GM12878 (cell line): Measurements from ENCODE around the gene FAM76A. TPM values are rescaled to one million over a fixed set of nuclear protein-coding genes. Genes with fewer than 3 reads are reported as not detected.

ENCODE experiments used
- ATAC-seq: fragments of 200-7000 bp; cut with Tn5 transposase; 3 replicates; pipeline ENCODE4 v1.9.1; 2020; ENCODE audit warnings: mild to moderate bottlenecking, moderate library complexity
- BruUV-seq: library from RNA; stranded (reverse); fragments of 400-500 nt; replicated peaks from 2 replicates; lab custom pipeline; 2021; lab: Mats Ljungman, UMichigan
- CTCF ChIA-PET: fragments of 300-600 bp; sonication (Branson Sonifier 250); formaldehyde crosslinking; extraction: SDS; loops from one replicate; lab custom pipeline; 2021; ENCODE audit warnings: inconsistent platforms; lab: Yijun Ruan, JAX
- POLR2A ChIA-PET: fragments of 350-600 bp; formaldehyde crosslinking; extraction: SDS; loops from one replicate; lab custom pipeline; 2021; ENCODE audit warnings: inconsistent platforms; lab: Charles Lee
- RAD21 ChIA-PET: fragments of 300-600 bp; sonication (Branson Sonifier 250); formaldehyde crosslinking; loops from one replicate; lab custom pipeline; 2023; ENCODE audit warnings: antibody characterized with exemption; ENCODE audit not compliant: unreplicated experiment; lab: Charles Lee
- SMC1A ChIA-PET: fragments of 300-600 bp; sonication (Branson Sonifier 250); formaldehyde crosslinking; loops from one replicate; lab custom pipeline; 2023; ENCODE audit not compliant: unreplicated experiment, uncharacterized antibody; lab: Charles Lee
- DNase-seq: peaks from one replicate; pipeline ENCODE4 v3.0.0-alpha.2; 2011; ENCODE audit warnings: low read depth, low spot score
- FAIRE-seq: peaks from 3 replicates; lab custom pipeline; 2011; peaks lifted over from hg19 to GRCh38; lab: Jason Lieb, UNC
- H2AFZ ChIP-seq: 2 replicates; pipeline ENCODE4 v1.6.0; 2011; ENCODE audit warnings: low read depth, low read length, control low read depth; ENCODE audit not compliant: control insufficient read depth
- H3K27ac ChIP-seq: 2 replicates; pipeline ENCODE4 v1.5.1; 2011; ENCODE audit warnings: control low read depth; ENCODE audit not compliant: control insufficient read depth, insufficient read depth
- H3K27me3 ChIP-seq, 2 experiments: replicated peaks in 1 of 2; 2 replicates each; pipeline versions ENCODE4 v1.6.0 to v1.6.1; 2011; ENCODE audit warnings: low read length in 1 of 2; ENCODE audit not compliant: control insufficient read depth in 2 of 2, insufficient read depth in 2 of 2
- H3K36me3 ChIP-seq, 2 experiments: 2 replicates each; pipeline ENCODE4 v1.5.1; 2011; ENCODE audit warnings: low read length in 1 of 2; ENCODE audit not compliant: control insufficient read depth in 2 of 2, insufficient read depth in 2 of 2
- H3K4me1 ChIP-seq: 2 replicates; pipeline ENCODE4 v1.6.1; 2011; ENCODE audit warnings: mild to moderate bottlenecking, low read length, moderate library complexity, mixed read lengths; ENCODE audit not compliant: control insufficient read depth, insufficient read depth
- H3K4me2 ChIP-seq: 2 replicates; pipeline ENCODE4 v1.6.0; 2011; ENCODE audit warnings: control low read depth; ENCODE audit not compliant: control insufficient read depth, insufficient read depth
- H3K4me3 ChIP-seq: fragments of 200-600 bp; sonication (generic); 2 replicates; pipeline ENCODE4 v1.5.1; 2016
- H3K79me2 ChIP-seq: 2 replicates; pipeline ENCODE4 v1.6.0; 2011; ENCODE audit warnings: low read length; ENCODE audit not compliant: control insufficient read depth, insufficient read depth
- H3K9ac ChIP-seq: 2 replicates; pipeline ENCODE4 v1.8.0; 2011; ENCODE audit warnings: low read length, control low read depth, mixed read lengths; ENCODE audit not compliant: control insufficient read depth, insufficient read depth
- H3K9me3 ChIP-seq: replicated peaks from 3 replicates; pipeline ENCODE4 v1.5.1; 2011; ENCODE audit warnings: mild to moderate bottlenecking, low read length; ENCODE audit not compliant: control insufficient read depth, insufficient read depth
- H4K20me1 ChIP-seq: 2 replicates; pipeline ENCODE4 v1.6.0; 2011; ENCODE audit not compliant: control insufficient read depth, insufficient read depth
- ATF2 ChIP-seq: IDR thresholded peaks from 2 replicates; pipeline ENCODE4 v1.6.1; 2012; ENCODE audit warnings: low read length, inconsistent platforms
- BCL11A ChIP-seq: IDR thresholded peaks from 2 replicates; pipeline ENCODE4 v1.6.1; 2011; ENCODE audit warnings: low read depth, low read length
- BHLHE40 ChIP-seq, 2 experiments: fragments of 450-650 bp in 1 of 2; IDR thresholded peaks; 2 replicates each; pipeline ENCODE4 v1.6.1; 2011 to 2017; ENCODE audit warnings: low read depth in 2 of 2, borderline replicate concordance in 1 of 2, improper control_type of control experiment in 1 of 2, low read length in 1 of 2, mild to moderate bottlenecking in 1 of 2
- DPF2 ChIP-seq: fragments of 450-650 bp; IDR thresholded peaks from 2 replicates; pipeline ENCODE4 v1.6.1; 2017; ENCODE audit warnings: mild to moderate bottlenecking
- EED ChIP-seq: sonication (generic); IDR thresholded peaks from 2 replicates; pipeline ENCODE4 v1.6.1; 2016; ENCODE audit warnings: antibody characterized with exemption, low read depth
- EP300 ChIP-seq, 2 experiments: fragments of 150-350 bp in 1 of 2; IDR thresholded peaks; 2 replicates each; pipeline ENCODE4 v1.6.1; 2011 to 2012; ENCODE audit warnings: low read depth in 2 of 2, low read length in 2 of 2, borderline replicate concordance in 1 of 2, improper control_type of control experiment in 1 of 2, inconsistent platforms in 1 of 2; ENCODE audit not compliant: control insufficient read depth in 1 of 2
- ETV6 ChIP-seq, 2 experiments: fragments of 450-650 bp in 1 of 2; IDR thresholded peaks in 1 of 2; conservative IDR thresholded peaks in 1 of 2; 2 replicates each; pipeline ENCODE4 v1.6.1; 2014; ENCODE audit warnings: antibody characterized with exemption in 1 of 2, borderline replicate concordance in 1 of 2, low read depth in 1 of 2, mild to moderate bottlenecking in 1 of 2, moderate library complexity in 1 of 2
- FOXK2 ChIP-seq: fragments of 450-650 bp; IDR thresholded peaks from 2 replicates; pipeline ENCODE4 v1.6.1; 2017; ENCODE audit warnings: mild to moderate bottlenecking, moderate library complexity
- GATAD2B ChIP-seq: fragments of 450-650 bp; conservative IDR thresholded peaks from 2 replicates; pipeline ENCODE4 v1.6.1; 2017; ENCODE audit warnings: low read depth, mild to moderate bottlenecking, moderate library complexity
- IKZF2 ChIP-seq, 2 experiments: fragments of 450-650 bp; IDR thresholded peaks; 2 replicates each; pipeline ENCODE4 v1.6.1; 2017; ENCODE audit warnings: mild to moderate bottlenecking in 2 of 2, moderate library complexity in 2 of 2
- JUNB ChIP-seq: IDR thresholded peaks from 2 replicates; pipeline ENCODE4 v1.6.1; 2016; ENCODE audit warnings: antibody characterized with exemption, mild to moderate bottlenecking
- MLLT1 ChIP-seq: fragments of 450-650 bp; IDR thresholded peaks from 2 replicates; pipeline ENCODE4 v1.6.1; 2016; ENCODE audit warnings: mild to moderate bottlenecking
- MTA3 ChIP-seq: IDR thresholded peaks from 2 replicates; pipeline ENCODE4 v1.6.1; 2012; ENCODE audit warnings: low read length, inconsistent platforms, borderline replicate concordance
- MXI1 ChIP-seq: fragments of 150-350 bp; IDR thresholded peaks from 2 replicates; pipeline ENCODE4 v1.6.1; 2011; ENCODE audit warnings: low read depth, mild to moderate bottlenecking, inconsistent platforms, low read length, improper control_type of control experiment
- SKIL ChIP-seq: fragments of 450-650 bp; IDR thresholded peaks from 2 replicates; pipeline ENCODE4 v1.6.1; 2017; ENCODE audit warnings: mild to moderate bottlenecking, low read depth, inconsistent platforms; ENCODE audit not compliant: poor library complexity, severe bottlenecking
- SMARCA5 ChIP-seq: fragments of 450-650 bp; IDR thresholded peaks from 2 replicates; pipeline ENCODE4 v1.6.1; 2017; ENCODE audit warnings: mild to moderate bottlenecking
- ZNF217 ChIP-seq: fragments of 450-650 bp; IDR thresholded peaks from 2 replicates; pipeline ENCODE4 v1.6.1; 2017; ENCODE audit warnings: antibody characterized with exemption, mild to moderate bottlenecking
- WGBS: methylation state at CpG from one replicate; pipeline ENCODE4 v1.1.6; 2016; ENCODE audit warnings: low lambda C conversion rate; ENCODE audit not compliant: insufficient replicate concordance, insufficient coverage; ENCODE audit errors: missing lambda C conversion rate; 5-methylcytosine and 5-hydroxymethylcytosine counted together
- in situ Hi-C: fragments of 300-500 bp; cut with MboI; formaldehyde crosslinking; loops from 9 replicates; pipeline ENCODE4 v1.14.3; 2018; ENCODE audit warnings: mixed read lengths
- intact Hi-C: fragments of 100-400 bp; cut with micrococcal nuclease; formaldehyde crosslinking; loops from one replicate; pipeline ENCODE4 v1.14.2; 2022; ENCODE audit not compliant: unreplicated experiment
- polyA plus RNA-seq, 11 experiments: library from polyadenylated mRNA; depleted of rRNA in 4 of 11; unstranded in 6 of 11; stranded (reverse) in 5 of 11; fragments of >200 nt; fragmentation: Nextera tagmentation in 4 of 11; fragmentation: Illumina TruSeq in 1 of 11; extraction: Ambion mirVana in 4 of 11; extraction: Trizol in 1 of 11; gene quantifications; 1 replicate in 1 of 11; 2 replicates in 10 of 11; pipeline versions ENCODE4 v1.2.1 to v1.2.3, GENCODE V29; 2011 to 2016; ENCODE audit warnings: inconsistent platforms in 2 of 11, missing spikeins in 2 of 11, low read depth in 1 of 11
- total RNA-seq, 4 experiments: library from RNA; depleted of rRNA in 3 of 4; stranded (reverse); fragments of >200 nt in 3 of 4; fragmentation: Illumina TruSeq in 1 of 4; extraction: Trizol in 1 of 4; gene quantifications; 2 replicates each; pipeline versions ENCODE4 v1.2.1 to v1.2.3, GENCODE V29; 2013 to 2021

Gene FAM76A
- total and polyA plus RNA-seq, 10 of the 15 experiments (the other 5 are each of a cell fraction or from before 2014, with no cell fraction given), result 5.4 to 13.4 (median 7.6) TPM

- in situ Hi-C loops (no loop called here), intact Hi-C loops (no loop called here)
- Histone ChIP-seq H3K4me3 (peak overlapping the region; percentile 33; the same call in 1 of the 2 replicates), H3K9me3 (no peaks in the 10 kb centered on the region; the same call in 1 of the 3 replicates), H3K27ac (peak overlapping the region; percentile 57), H3K79me2 (no peaks in the 10 kb centered on the region), H3K36me3 (no peaks in the 10 kb centered on the region), H4K20me1 (no peaks in the 10 kb centered on the region), H3K4me1 (peaks cover 10% of the 10 kb centered on the region), H2AFZ (peak overlapping the region; percentile 92), H3K27me3 (no peaks in the 10 kb centered on the region), H3K9ac (peak overlapping the region; percentile 50; the same call in 1 of the 2 replicates), H3K4me2 (peak overlapping the region; percentile 78)
- BruUV-seq, result no TSS peak
- SMC1A ChIA-PET, result interaction anchor here (0.8 to 3.2 kb wide), 9 partner anchors 9 to 67 kb away, joined by 3 to 11 read pairs (median 5); partner anchors contain the start of genes FAM76A and IFI6
- POLR2A ChIA-PET, result interaction anchor here (0.7 to 1.9 kb wide), 9 partner anchors 12 to 202 kb away, joined by 3 to 9 read pairs (median 3); partner anchors contain the start of genes FAM76A, IFI6 and STX12
- 1% methylated on average over 4 of the region's 4 CpGs for WGBS
- CTCF ChIA-PET, result interaction anchor here (0.6 to 2.5 kb wide), 9 partner anchors 15 to 83 kb away, joined by 3 to 14 read pairs (median 3); partner anchors contain the start of genes IFI6 and STX12
- FAIRE-seq (peak; percentile 92), DNase-seq (peak; percentile 60), ATAC-seq (peak; percentile 88)
- RAD21 ChIA-PET, result interaction anchor here (0.7 to 2.3 kb wide), 7 partner anchors 17 to 141 kb away, joined by 3 to 12 read pairs (median 4); partner anchors contain the start of genes FAM76A, IFI6 and PPP1R8
- peak; percentile 30; the same call in 1 of the 2 replicates for TF ChIP-seq ATF2
- peak; percentile 36; the same call in 1 of the 2 replicates for TF ChIP-seq MLLT1
- TF ChIP-seq GATAD2B, result 0 out of 2 replicates have a peak, but pooled peaks have one; percentile 31
- no peak for TF ChIP-seq MXI1
- TF ChIP-seq SMARCA5, result peak; percentile 28; the same call in 1 of the 2 replicates
- peak; percentile 35; the same call in 1 of the 2 replicates for TF ChIP-seq DPF2
- TF ChIP-seq SKIL, result peak; percentile 58
- peak; percentile 75 to 77 for TF ChIP-seq IKZF2 (IDR thresholded peaks at IDR 0.05)
- 0 out of 4 replicates have a peak, but pooled peaks of 1 of the 2 experiments have one; percentile 33 for TF ChIP-seq ETV6 (conservative IDR thresholded peaks at IDR 0.05 in 1 of 2, IDR thresholded peaks at IDR 0.05 in 1 of 2; ENCODE audit: borderline replicate concordance in 1 of 2, low read depth in 1 of 2)
- TF ChIP-seq EP300 (IDR thresholded peaks at IDR 0.05; ENCODE audit: borderline replicate concordance in 1 of 2, control insufficient read depth in 1 of 2, low read depth in 2 of 2, low read length in 2 of 2), result peak in 1 of 2 experiments; percentile 13; a peak in 1 of 4 replicates
- peak; percentile 71 for TF ChIP-seq EED
- TF ChIP-seq ZNF217, result peak; percentile 38; the same call in 1 of the 2 replicates
- peak; percentile 28; the same call in 1 of the 2 replicates for TF ChIP-seq FOXK2
- TF ChIP-seq BCL11A, result no peak
- peak; percentile 52; the same call in 1 of the 2 replicates for TF ChIP-seq JUNB
- 0 out of 2 replicates have a peak, but pooled peaks have one; percentile 31 for TF ChIP-seq MTA3
- TF ChIP-seq BHLHE40 (IDR thresholded peaks at IDR 0.05; ENCODE audit: borderline replicate concordance in 1 of 2, low read depth in 2 of 2, low read length in 1 of 2), result peak in 1 of 2 experiments; percentile 15; a peak in 1 of 4 replicates
Measured at GRCh38 chr1:27689423-27690173, 36.2 kb upstream of the FAM76A start.
